Lung (tissue), 12 donors: ENCODE data around the gene ZNF43. TPM values are rescaled to one million over a fixed set of nuclear protein-coding genes. Genes with fewer than 3 reads are reported as not detected.
"Not testable (repeated sequence)": the region's sequence is repeated elsewhere in the genome, so short reads cannot be mapped to it uniquely, and the experiment has no call there.

ENCODE experiments used
- ATAC-seq: fragments of 200-7000 bp; cut with Tn5 transposase; one replicate; pipeline ENCODE4 v1.9.1; 2020; ENCODE audit warnings: moderate number of reproducible peaks; ENCODE audit not compliant: insufficient read depth, low FRiP score
- DNase-seq, 3 donors: peaks; one replicate each; pipeline ENCODE4 v3.0.0-alpha.2; 2013 to 2017
- H3K27ac ChIP-seq, 2 donors: one replicate each; pipeline ENCODE4 v1.5.1; 2013; ENCODE audit warnings: mild to moderate bottlenecking in 2 of 2, moderate library complexity in 2 of 2, control low read depth in 1 of 2, inconsistent platforms in 1 of 2, low read depth in 1 of 2, low read length in 1 of 2
- H3K27me3 ChIP-seq, 3 donors: one replicate each; pipeline ENCODE4 v1.5.1; 2013; ENCODE audit warnings: low read length in 2 of 3; ENCODE audit not compliant: control insufficient read depth in 3 of 3, insufficient read depth in 3 of 3
- H3K36me3 ChIP-seq, 4 donors: one replicate each; pipeline ENCODE4 v1.5.1; 2013; ENCODE audit warnings: low read length in 4 of 4, mild to moderate bottlenecking in 1 of 4, moderate library complexity in 1 of 4; ENCODE audit not compliant: control insufficient read depth in 4 of 4, insufficient read depth in 4 of 4
- H3K4me1 ChIP-seq, 5 donors: one replicate each; pipeline ENCODE4 v1.5.1; 2013; ENCODE audit warnings: low read length in 5 of 5, mild to moderate bottlenecking in 2 of 5, moderate library complexity in 1 of 5; ENCODE audit not compliant: control insufficient read depth in 5 of 5, insufficient read depth in 5 of 5
- H3K4me3 ChIP-seq: one replicate; pipeline ENCODE4 v1.5.1; 2013; ENCODE audit warnings: mild to moderate bottlenecking, control low read depth, moderate library complexity
- H3K9ac ChIP-seq, 2 donors: one replicate each; pipeline ENCODE4 v1.5.1; 2013; ENCODE audit warnings: low read length in 2 of 2, control low read depth in 1 of 2; ENCODE audit not compliant: insufficient read depth in 1 of 2
- H3K9me3 ChIP-seq, 4 donors: one replicate each; pipeline ENCODE4 v1.5.1; 2013; ENCODE audit warnings: low read length in 3 of 4, mild to moderate bottlenecking in 1 of 4, moderate library complexity in 1 of 4; ENCODE audit not compliant: control insufficient read depth in 4 of 4, insufficient read depth in 3 of 4
- CTCF ChIP-seq: IDR thresholded peaks from 2 replicates; pipeline ENCODE4 v1.5.1; 2012; ENCODE audit warnings: mild to moderate bottlenecking; ENCODE audit errors: control extremely low read depth, extremely low read depth
- WGBS, 2 donors: extraction: QIAGEN DNeasy Blood & Tissue Kit; methylation state at CpG; one replicate each; pipeline ENCODE4 v1.1.7; 2013; 5-methylcytosine and 5-hydroxymethylcytosine counted together
- polyA plus RNA-seq, 2 donors: library from polyadenylated mRNA; stranded (reverse); fragments of 200-250 nt; gene quantifications; one replicate each; pipeline ENCODE4 v1.2.1, GENCODE V29; 2013
- total RNA-seq, 2 donors: library from RNA; depleted of rRNA in 1 of 2; stranded (reverse); fragments of >200 nt in 1 of 2; gene quantifications; one replicate each; pipeline ENCODE4 v1.2.1, GENCODE V29; 2014 to 2021
- donor health status: control.
- donor health status: control.
- donor health status: Bipolar disorder and iron deficiency.
- donor health status: healthy.
- donor health status: DM: yes; HTN: yes; CAD: no.

The ZNF43 gene
- total and polyA plus RNA-seq, 4 donors: 3.1 to 29.2 (median 10.7) TPM

- WGBS, 2 donors: 95% methylated on average over 3 of the region's 3 CpGs
- Histone ChIP-seq H3K27ac (no peak overlapping the region), H3K9ac (no peak overlapping the region), H3K27me3 (no peaks in the 10 kb centered on the region), H3K4me3 (no peak overlapping the region), H3K9me3 (peaks cover 0 to 4% (median 0%) of the 10 kb centered on the region in 4 donors), H3K4me1 (no peaks in the 10 kb centered on the region), H3K36me3 (no peaks in the 10 kb centered on the region)
- ATAC-seq: no peak
- TF ChIP-seq CTCF: no peak
- no peak for DNase-seq
Measured at GRCh38 chr19:21786936-21787335, 49.0 kb downstream of the ZNF43 start.

- 96 to 99% methylated on average over 15 to 24 of the region's 30 CpGs for WGBS, 2 donors
- ATAC-seq: not testable (repeated sequence)
Measured at GRCh38 chr19:21775792-21776191, 60.2 kb downstream of the ZNF43 start.

GRCh38 chr19:21767065-21767800, 68.7 kb downstream of the ZNF43 start, which contains the start of gene ZNF100:
ZNF100 (minus strand) TSS chr19:21767579; CDS start chr19:21767429, 150 bp downstream.
- peak; percentile 95 to 98 (median 97) for DNase-seq
- H3K27ac ChIP-seq: peak within 1 kb of the TSS; percentile 93 to 97
- peak within 1 kb of the TSS; percentile 78 to 93 for H3K9ac ChIP-seq
- TF ChIP-seq CTCF: no peak
- peak; percentile 89 for ATAC-seq
- peaks cover 0 to 15% (median 0%) of the 10 kb centered on the region in 5 donors for H3K4me1 ChIP-seq
- 1% methylated on average over 34 to 35 of the region's 35 CpGs for WGBS, 2 donors
- no peaks in the 10 kb centered on the region for H3K9me3 ChIP-seq
- no peaks in the 10 kb centered on the region for H3K27me3 ChIP-seq
- H3K4me3 ChIP-seq: peak within 1 kb of the TSS; percentile 63
- peaks cover 7 to 14% (median 10%) of the 10 kb centered on the region in 4 donors for H3K36me3 ChIP-seq

More at GRCh38 chr19:21775792-21776191, 60.2 kb downstream of the ZNF43 start:
- not testable (repeated sequence) for H3K36me3 ChIP-seq, H3K27me3 ChIP-seq, H3K9ac ChIP-seq, H3K27ac ChIP-seq, H3K9me3 ChIP-seq, H3K4me1 ChIP-seq, H3K4me3 ChIP-seq, DNase-seq

- not testable (repeated sequence) for DNase-seq
Measured at GRCh38 chr19:21766705-21767064, 69.3 kb downstream of the ZNF43 start.

More at GRCh38 chr19:21766705-21767064, 69.3 kb downstream of the ZNF43 start:
- Histone ChIP-seq H3K4me3 (peak overlapping the region; percentile 63), H3K36me3 (peaks cover 9 to 18% (median 13%) of the 10 kb centered on the region in 4 donors), H3K4me1 (peaks cover 0 to 15% (median 0%) of the 10 kb centered on the region in 5 donors), H3K9ac (peak overlapping the region; percentile 78 to 93), H3K27ac (peak overlapping the region; percentile 93 to 97)
- H3K9me3 ChIP-seq, H3K27me3 ChIP-seq, ATAC-seq: not testable (repeated sequence)
- 2 to 3% methylated on average over 19 of the region's 19 CpGs for WGBS, 2 donors
